ENCODE results near the gene ALG12.

- TF ChIP-seq, protein P1, sequence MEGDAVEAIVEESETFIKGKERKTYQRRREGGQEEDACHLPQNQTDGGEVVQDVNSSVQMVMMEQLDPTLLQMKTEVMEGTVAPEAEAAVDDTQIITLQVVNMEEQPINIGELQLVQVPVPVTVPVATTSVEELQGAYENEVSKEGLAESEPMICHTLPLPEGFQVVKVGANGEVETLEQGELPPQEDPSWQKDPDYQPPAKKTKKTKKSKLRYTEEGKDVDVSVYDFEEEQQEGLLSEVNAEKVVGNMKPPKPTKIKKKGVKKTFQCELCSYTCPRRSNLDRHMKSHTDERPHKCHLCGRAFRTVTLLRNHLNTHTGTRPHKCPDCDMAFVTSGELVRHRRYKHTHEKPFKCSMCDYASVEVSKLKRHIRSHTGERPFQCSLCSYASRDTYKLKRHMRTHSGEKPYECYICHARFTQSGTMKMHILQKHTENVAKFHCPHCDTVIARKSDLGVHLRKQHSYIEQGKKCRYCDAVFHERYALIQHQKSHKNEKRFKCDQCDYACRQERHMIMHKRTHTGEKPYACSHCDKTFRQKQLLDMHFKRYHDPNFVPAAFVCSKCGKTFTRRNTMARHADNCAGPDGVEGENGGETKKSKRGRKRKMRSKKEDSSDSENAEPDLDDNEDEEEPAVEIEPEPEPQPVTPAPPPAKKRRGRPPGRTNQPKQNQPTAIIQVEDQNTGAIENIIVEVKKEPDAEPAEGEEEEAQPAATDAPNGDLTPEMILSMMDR (IDR thresholded peaks at IDR 0.05; ENCODE audit: low read depth, low read length) = no peak
- TF ChIP-seq POLR2A (IDR thresholded peaks at IDR 0.05; ENCODE audit: extremely low read depth, insufficient read length) = no peak
Measured at GRCh38 chr22:49894322-49895054, 23.8 kb downstream of the ALG12 start.

Measured in NB4 (cell line).